GM23338 (cell line): ENCODE data around the gene PLAAT3. TPM values are rescaled to one million over a fixed set of nuclear protein-coding genes. Genes with fewer than 3 reads are reported as not detected.

Experiments used
- ATAC-seq: fragments of 200-7000 bp; cut with Tn5 transposase; 3 replicates; pipeline ENCODE4 v1.9.1; 2020
- DNase-seq: peaks from one replicate; pipeline ENCODE4 v3.0.0-alpha.2; 2015; ENCODE audit warnings: low spot score
- H2AFZ ChIP-seq: fragments of 200-600 bp; sonication (generic); 2 replicates; pipeline ENCODE4 v1.8.0; 2016; ENCODE audit warnings: antibody characterized with exemption, mild to moderate bottlenecking, moderate library complexity
- H3F3A ChIP-seq: fragments of 200-600 bp; sonication (generic); replicated peaks from 2 replicates; pipeline ENCODE4 v1.8.0; 2017; ENCODE audit warnings: antibody characterized with exemption, mixed run types, low read depth
- H3K27ac ChIP-seq: fragments of 200-600 bp; sonication (generic); 2 replicates; pipeline ENCODE4 v1.6.1; 2016; ENCODE audit warnings: low read depth
- H3K27me3 ChIP-seq: fragments of 200-600 bp; sonication (generic); 2 replicates; pipeline ENCODE4 v1.8.0; 2016; ENCODE audit warnings: mild to moderate bottlenecking, mixed run types, moderate library complexity; ENCODE audit not compliant: insufficient read depth
- H3K36me3 ChIP-seq: fragments of 200-600 bp; sonication (generic); 2 replicates; pipeline ENCODE4 v1.8.0; 2016; ENCODE audit warnings: mild to moderate bottlenecking; ENCODE audit not compliant: insufficient read depth
- H3K4me1 ChIP-seq: fragments of 200-600 bp; sonication (generic); 2 replicates; pipeline ENCODE4 v1.8.0; 2016; ENCODE audit warnings: mild to moderate bottlenecking, moderate library complexity; ENCODE audit not compliant: insufficient read depth
- H3K4me2 ChIP-seq: fragments of 200-600 bp; sonication (generic); 2 replicates; pipeline ENCODE4 v1.7.1; 2017; ENCODE audit warnings: mixed run types
- H3K4me3 ChIP-seq: fragments of 200-600 bp; sonication (generic); 2 replicates; pipeline ENCODE4 v1.6.1; 2016; ENCODE audit warnings: mixed run types
- H3K79me2 ChIP-seq: fragments of 200-600 bp; sonication (generic); replicated peaks from 2 replicates; pipeline ENCODE4 v1.8.0; 2017; ENCODE audit warnings: mild to moderate bottlenecking; ENCODE audit not compliant: insufficient read depth
- H3K9me2 ChIP-seq: fragments of 200-600 bp; sonication (generic); 2 replicates; pipeline ENCODE4 v1.8.0; 2017; ENCODE audit not compliant: insufficient read depth
- H4K20me1 ChIP-seq: fragments of 200-600 bp; sonication (generic); replicated peaks from 2 replicates; pipeline ENCODE4 v1.8.0; 2017; ENCODE audit warnings: mild to moderate bottlenecking; ENCODE audit not compliant: insufficient read depth
- H3K27ac Mint-ChIP-seq: 2 replicates; pipeline ENCODE4 v1.8.0; 2020; ENCODE audit warnings: inconsistent platforms, mild to moderate bottlenecking, moderate library complexity, mixed read lengths
- H3K27me3 Mint-ChIP-seq: 3 replicates; pipeline ENCODE4 v1.8.0; 2022; ENCODE audit warnings: low read depth, mild to moderate bottlenecking, moderate library complexity, mixed read lengths, inconsistent platforms; ENCODE audit not compliant: insufficient read depth, poor library complexity
- H3K36me3 Mint-ChIP-seq: 3 replicates; pipeline ENCODE4 v1.8.0; 2021; ENCODE audit warnings: low read depth, mild to moderate bottlenecking, inconsistent platforms, moderate library complexity, mixed read lengths
- H3K4me1 Mint-ChIP-seq: 3 replicates; pipeline ENCODE4 v1.8.0; 2020; ENCODE audit warnings: mild to moderate bottlenecking, inconsistent platforms, mixed read lengths
- H3K4me3 Mint-ChIP-seq: 3 replicates; pipeline ENCODE4 v1.8.0; 2021; ENCODE audit warnings: moderate library complexity, mild to moderate bottlenecking, inconsistent platforms, mixed read lengths
- H3K9me3 Mint-ChIP-seq: 3 replicates; pipeline ENCODE4 v1.8.0; 2020; ENCODE audit warnings: moderate library complexity, mild to moderate bottlenecking, inconsistent platforms, mixed read lengths
- CREB1 ChIP-seq: fragments of 250-450 bp; sonication (Bioruptor Pico); IDR thresholded peaks from 2 replicates; pipeline ENCODE4 v1.5.0; 2020; ENCODE audit warnings: low read depth, mild to moderate bottlenecking, moderate library complexity
- EZH2 ChIP-seq: fragments of 200-600 bp; sonication (generic); IDR thresholded peaks from one replicate; pipeline ENCODE4 v1.8.0; 2017; ENCODE audit warnings: antibody characterized with exemption, mild to moderate bottlenecking, low read depth; ENCODE audit not compliant: unreplicated experiment
- EZH2phosphoT487 ChIP-seq: fragments of 200-600 bp; sonication (generic); IDR thresholded peaks from one replicate; pipeline ENCODE4 v1.8.1; 2018; ENCODE audit warnings: antibody characterized with exemption; ENCODE audit not compliant: unreplicated experiment
- JUNB ChIP-seq: IDR thresholded peaks from one replicate; pipeline ENCODE4 v1.6.1; 2016; ENCODE audit warnings: antibody characterized with exemption; ENCODE audit not compliant: unreplicated experiment
- NANOG ChIP-seq: IDR thresholded peaks from 2 replicates; pipeline ENCODE4 v1.6.1; 2016; ENCODE audit warnings: antibody characterized with exemption, borderline replicate concordance
- POLR2AphosphoS5 ChIP-seq: IDR thresholded peaks from 2 replicates; pipeline ENCODE4 v1.6.1; 2016; ENCODE audit warnings: antibody characterized with exemption, low read depth
- STAT1 ChIP-seq: IDR thresholded peaks from one replicate; pipeline ENCODE4 v1.6.1; 2016; ENCODE audit warnings: antibody characterized with exemption; ENCODE audit not compliant: unreplicated experiment
- ZNF114 ChIP-seq: fragments of 250-450 bp; sonication (Bioruptor Pico); IDR thresholded peaks from 2 replicates; pipeline ENCODE4 v1.5.0; 2020; ENCODE audit warnings: mild to moderate bottlenecking, moderate library complexity
- ZNF331 ChIP-seq: fragments of 250-450 bp; sonication (Bioruptor Pico); IDR thresholded peaks from 2 replicates; pipeline ENCODE4 v1.5.0; 2020; ENCODE audit warnings: low read depth, mild to moderate bottlenecking, moderate library complexity
- polyA plus RNA-seq: library from polyadenylated mRNA; unstranded; fragments of >200 nt; fragmentation: Nextera tagmentation; extraction: Ambion mirVana; gene quantifications from 2 replicates; pipeline ENCODE4 v1.2.1, GENCODE V29; 2016
- total RNA-seq: library from RNA; depleted of rRNA; stranded (reverse); fragments of >200 nt; shearing (Covaris generic); gene quantifications from 2 replicates; pipeline ENCODE4 v1.2.3, GENCODE V29; 2014
- TF ChIP-seq, protein P1 (sequence below), 2 experiments: fragments of 200-600 bp in 1 of 2; sonication (generic) in 1 of 2; conservative IDR thresholded peaks; 2 replicates each; pipeline versions ENCODE4 v1.5.1 to v1.6.1; 2016 to 2017; ENCODE audit warnings: antibody characterized with exemption in 2 of 2, low read depth in 2 of 2, mild to moderate bottlenecking in 2 of 2, moderate library complexity in 1 of 2
- TF ChIP-seq, protein P2 (sequence below): IDR thresholded peaks from one replicate; pipeline ENCODE4 v1.6.1; 2018; ENCODE audit warnings: antibody characterized with exemption; ENCODE audit not compliant: unreplicated experiment
- TF ChIP-seq, protein P3 (sequence below): IDR thresholded peaks from 2 replicates; pipeline ENCODE4 v1.6.1; 2016; ENCODE audit warnings: antibody characterized with exemption
- TF ChIP-seq, protein P4 (sequence below): fragments of 250-450 bp; sonication (Bioruptor Pico); IDR thresholded peaks from 2 replicates; pipeline ENCODE4 v1.5.0; 2020; ENCODE audit warnings: mild to moderate bottlenecking, moderate library complexity

The PLAAT3 gene
- total and polyA plus RNA-seq, 2 experiments from 2014 or later = 61.1 to 262 TPM

DNA sequence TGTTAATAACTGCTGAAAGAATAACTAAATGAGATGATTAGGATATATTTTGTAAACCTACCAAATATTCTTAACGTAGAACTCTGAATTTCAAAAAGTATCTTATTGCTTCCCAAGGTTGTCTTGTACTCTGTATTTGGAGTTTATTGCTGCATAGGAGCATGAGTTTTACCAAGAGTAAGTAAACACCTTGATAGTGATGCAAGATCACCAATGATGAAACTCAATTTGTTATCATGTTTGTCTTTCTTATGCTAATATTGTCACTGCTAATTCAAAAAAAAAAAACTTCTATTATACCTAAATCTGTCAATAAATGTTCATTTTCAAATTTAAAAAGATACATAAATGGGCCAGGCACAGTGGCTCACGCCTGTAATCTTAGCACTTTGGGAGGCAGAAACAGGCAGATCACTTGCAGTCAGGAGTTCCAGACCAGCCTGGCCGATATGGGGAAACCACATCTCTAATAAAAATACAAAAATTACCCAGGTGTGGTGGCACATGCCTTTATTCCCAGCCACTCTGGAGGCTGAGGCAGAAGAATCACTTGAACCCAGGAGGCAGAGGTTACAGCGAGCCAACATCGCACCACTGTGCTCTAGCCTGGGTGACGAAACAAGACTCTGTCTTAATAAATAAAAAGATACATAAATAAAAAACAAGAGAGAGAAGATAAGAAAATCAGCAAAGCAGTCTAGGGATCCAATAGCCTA, 27.6 kb downstream of the PLAAT3 start:
- peaks cover 6% of the 10 kb centered on the region for H3F3A ChIP-seq
- H3K27me3 Mint-ChIP-seq = peaks cover 4% of the 10 kb centered on the region
- H3K4me3 Mint-ChIP-seq = no peak overlapping the region
- 0 out of 2 replicates have a peak, but pooled peaks cover 6% of the 10 kb centered on the region for H3K4me1 ChIP-seq
- H3K9me3 Mint-ChIP-seq = peaks cover 15% of the 10 kb centered on the region
- no peak overlapping the region for H3K4me2 ChIP-seq
- no peak overlapping the region for H3K4me3 ChIP-seq
- H3K27me3 ChIP-seq = no peaks in the 10 kb centered on the region
- no peak overlapping the region for H3K27ac Mint-ChIP-seq
- H3K9me2 ChIP-seq = no peaks in the 10 kb centered on the region
- H3K79me2 ChIP-seq = no peaks in the 10 kb centered on the region; the same call in 1 of the 2 replicates
- peaks cover 71% of the 10 kb centered on the region for H3K36me3 Mint-ChIP-seq
- no peak overlapping the region for H2AFZ ChIP-seq
- no peaks in the 10 kb centered on the region for H4K20me1 ChIP-seq
- no peak for DNase-seq
- peaks cover 45% of the 10 kb centered on the region for H3K36me3 ChIP-seq
- H3K4me1 Mint-ChIP-seq = no peaks in the 10 kb centered on the region; the same call in 2 of the 3 replicates
- TF ChIP-seq, protein P1, sequence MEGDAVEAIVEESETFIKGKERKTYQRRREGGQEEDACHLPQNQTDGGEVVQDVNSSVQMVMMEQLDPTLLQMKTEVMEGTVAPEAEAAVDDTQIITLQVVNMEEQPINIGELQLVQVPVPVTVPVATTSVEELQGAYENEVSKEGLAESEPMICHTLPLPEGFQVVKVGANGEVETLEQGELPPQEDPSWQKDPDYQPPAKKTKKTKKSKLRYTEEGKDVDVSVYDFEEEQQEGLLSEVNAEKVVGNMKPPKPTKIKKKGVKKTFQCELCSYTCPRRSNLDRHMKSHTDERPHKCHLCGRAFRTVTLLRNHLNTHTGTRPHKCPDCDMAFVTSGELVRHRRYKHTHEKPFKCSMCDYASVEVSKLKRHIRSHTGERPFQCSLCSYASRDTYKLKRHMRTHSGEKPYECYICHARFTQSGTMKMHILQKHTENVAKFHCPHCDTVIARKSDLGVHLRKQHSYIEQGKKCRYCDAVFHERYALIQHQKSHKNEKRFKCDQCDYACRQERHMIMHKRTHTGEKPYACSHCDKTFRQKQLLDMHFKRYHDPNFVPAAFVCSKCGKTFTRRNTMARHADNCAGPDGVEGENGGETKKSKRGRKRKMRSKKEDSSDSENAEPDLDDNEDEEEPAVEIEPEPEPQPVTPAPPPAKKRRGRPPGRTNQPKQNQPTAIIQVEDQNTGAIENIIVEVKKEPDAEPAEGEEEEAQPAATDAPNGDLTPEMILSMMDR (conservative IDR thresholded peaks at IDR 0.05; ENCODE audit: low read depth in 2 of 2) = no peak
- TF ChIP-seq CREB1 (no peak), ZNF331 (no peak), JUNB (no peak), EZH2phosphoT487 (no peak), ZNF114 (CRISPR knock-in tag) (no peak), POLR2AphosphoS5 (no peak), NANOG (no peak), STAT1 (no peak), EZH2 (no peak)
- TF ChIP-seq, protein P2, sequence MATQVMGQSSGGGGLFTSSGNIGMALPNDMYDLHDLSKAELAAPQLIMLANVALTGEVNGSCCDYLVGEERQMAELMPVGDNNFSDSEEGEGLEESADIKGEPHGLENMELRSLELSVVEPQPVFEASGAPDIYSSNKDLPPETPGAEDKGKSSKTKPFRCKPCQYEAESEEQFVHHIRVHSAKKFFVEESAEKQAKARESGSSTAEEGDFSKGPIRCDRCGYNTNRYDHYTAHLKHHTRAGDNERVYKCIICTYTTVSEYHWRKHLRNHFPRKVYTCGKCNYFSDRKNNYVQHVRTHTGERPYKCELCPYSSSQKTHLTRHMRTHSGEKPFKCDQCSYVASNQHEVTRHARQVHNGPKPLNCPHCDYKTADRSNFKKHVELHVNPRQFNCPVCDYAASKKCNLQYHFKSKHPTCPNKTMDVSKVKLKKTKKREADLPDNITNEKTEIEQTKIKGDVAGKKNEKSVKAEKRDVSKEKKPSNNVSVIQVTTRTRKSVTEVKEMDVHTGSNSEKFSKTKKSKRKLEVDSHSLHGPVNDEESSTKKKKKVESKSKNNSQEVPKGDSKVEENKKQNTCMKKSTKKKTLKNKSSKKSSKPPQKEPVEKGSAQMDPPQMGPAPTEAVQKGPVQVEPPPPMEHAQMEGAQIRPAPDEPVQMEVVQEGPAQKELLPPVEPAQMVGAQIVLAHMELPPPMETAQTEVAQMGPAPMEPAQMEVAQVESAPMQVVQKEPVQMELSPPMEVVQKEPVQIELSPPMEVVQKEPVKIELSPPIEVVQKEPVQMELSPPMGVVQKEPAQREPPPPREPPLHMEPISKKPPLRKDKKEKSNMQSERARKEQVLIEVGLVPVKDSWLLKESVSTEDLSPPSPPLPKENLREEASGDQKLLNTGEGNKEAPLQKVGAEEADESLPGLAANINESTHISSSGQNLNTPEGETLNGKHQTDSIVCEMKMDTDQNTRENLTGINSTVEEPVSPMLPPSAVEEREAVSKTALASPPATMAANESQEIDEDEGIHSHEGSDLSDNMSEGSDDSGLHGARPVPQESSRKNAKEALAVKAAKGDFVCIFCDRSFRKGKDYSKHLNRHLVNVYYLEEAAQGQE = no peak
- TF ChIP-seq, protein P3, sequence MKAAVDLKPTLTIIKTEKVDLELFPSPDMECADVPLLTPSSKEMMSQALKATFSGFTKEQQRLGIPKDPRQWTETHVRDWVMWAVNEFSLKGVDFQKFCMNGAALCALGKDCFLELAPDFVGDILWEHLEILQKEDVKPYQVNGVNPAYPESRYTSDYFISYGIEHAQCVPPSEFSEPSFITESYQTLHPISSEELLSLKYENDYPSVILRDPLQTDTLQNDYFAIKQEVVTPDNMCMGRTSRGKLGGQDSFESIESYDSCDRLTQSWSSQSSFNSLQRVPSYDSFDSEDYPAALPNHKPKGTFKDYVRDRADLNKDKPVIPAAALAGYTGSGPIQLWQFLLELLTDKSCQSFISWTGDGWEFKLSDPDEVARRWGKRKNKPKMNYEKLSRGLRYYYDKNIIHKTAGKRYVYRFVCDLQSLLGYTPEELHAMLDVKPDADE = no peak
- TF ChIP-seq, protein P4, sequence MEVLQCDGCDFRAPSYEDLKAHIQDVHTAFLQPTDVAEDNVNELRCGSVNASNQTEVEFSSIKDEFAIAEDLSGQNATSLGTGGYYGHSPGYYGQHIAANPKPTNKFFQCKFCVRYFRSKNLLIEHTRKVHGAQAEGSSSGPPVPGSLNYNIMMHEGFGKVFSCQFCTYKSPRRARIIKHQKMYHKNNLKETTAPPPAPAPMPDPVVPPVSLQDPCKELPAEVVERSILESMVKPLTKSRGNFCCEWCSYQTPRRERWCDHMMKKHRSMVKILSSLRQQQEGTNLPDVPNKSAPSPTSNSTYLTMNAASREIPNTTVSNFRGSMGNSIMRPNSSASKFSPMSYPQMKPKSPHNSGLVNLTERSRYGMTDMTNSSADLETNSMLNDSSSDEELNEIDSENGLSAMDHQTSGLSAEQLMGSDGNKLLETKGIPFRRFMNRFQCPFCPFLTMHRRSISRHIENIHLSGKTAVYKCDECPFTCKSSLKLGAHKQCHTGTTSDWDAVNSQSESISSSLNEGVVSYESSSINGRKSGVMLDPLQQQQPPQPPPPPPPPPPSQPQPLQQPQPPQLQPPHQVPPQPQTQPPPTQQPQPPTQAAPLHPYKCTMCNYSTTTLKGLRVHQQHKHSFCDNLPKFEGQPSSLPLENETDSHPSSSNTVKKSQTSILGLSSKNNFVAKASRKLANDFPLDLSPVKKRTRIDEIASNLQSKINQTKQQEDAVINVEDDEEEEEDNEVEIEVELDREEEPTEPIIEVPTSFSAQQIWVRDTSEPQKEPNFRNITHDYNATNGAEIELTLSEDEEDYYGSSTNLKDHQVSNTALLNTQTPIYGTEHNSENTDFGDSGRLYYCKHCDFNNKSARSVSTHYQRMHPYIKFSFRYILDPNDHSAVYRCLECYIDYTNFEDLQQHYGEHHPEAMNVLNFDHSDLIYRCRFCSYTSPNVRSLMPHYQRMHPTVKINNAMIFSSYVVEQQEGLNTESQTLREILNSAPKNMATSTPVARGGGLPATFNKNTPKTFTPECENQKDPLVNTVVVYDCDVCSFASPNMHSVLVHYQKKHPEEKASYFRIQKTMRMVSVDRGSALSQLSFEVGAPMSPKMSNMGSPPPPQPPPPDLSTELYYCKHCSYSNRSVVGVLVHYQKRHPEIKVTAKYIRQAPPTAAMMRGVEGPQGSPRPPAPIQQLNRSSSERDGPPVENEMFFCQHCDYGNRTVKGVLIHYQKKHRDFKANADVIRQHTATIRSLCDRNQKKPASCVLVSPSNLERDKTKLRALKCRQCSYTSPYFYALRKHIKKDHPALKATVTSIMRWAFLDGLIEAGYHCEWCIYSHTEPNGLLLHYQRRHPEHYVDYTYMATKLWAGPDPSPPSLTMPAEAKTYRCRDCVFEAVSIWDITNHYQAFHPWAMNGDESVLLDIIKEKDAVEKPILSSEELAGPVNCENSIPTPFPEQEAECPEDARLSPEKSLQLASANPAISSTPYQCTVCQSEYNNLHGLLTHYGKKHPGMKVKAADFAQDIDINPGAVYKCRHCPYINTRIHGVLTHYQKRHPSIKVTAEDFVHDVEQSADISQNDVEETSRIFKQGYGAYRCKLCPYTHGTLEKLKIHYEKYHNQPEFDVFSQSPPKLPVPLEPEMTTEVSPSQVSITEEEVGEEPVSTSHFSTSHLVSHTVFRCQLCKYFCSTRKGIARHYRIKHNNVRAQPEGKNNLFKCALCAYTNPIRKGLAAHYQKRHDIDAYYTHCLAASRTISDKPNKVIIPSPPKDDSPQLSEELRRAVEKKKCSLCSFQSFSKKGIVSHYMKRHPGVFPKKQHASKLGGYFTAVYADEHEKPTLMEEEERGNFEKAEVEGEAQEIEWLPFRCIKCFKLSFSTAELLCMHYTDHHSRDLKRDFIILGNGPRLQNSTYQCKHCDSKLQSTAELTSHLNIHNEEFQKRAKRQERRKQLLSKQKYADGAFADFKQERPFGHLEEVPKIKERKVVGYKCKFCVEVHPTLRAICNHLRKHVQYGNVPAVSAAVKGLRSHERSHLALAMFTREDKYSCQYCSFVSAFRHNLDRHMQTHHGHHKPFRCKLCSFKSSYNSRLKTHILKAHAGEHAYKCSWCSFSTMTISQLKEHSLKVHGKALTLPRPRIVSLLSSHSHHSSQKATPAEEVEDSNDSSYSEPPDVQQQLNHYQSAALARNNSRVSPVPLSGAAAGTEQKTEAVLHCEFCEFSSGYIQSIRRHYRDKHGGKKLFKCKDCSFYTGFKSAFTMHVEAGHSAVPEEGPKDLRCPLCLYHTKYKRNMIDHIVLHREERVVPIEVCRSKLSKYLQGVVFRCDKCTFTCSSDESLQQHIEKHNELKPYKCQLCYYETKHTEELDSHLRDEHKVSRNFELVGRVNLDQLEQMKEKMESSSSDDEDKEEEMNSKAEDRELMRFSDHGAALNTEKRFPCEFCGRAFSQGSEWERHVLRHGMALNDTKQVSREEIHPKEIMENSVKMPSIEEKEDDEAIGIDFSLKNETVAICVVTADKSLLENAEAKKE (CRISPR knock-in tag) = no peak
- ATAC-seq = no peak
- H3K27ac ChIP-seq = peak overlapping the region; percentile 70; the same call in 1 of the 2 replicates
